Stimulated activated naive CD4-positive, alpha-beta T cell (primary cell): Measurements from ENCODE around the gene CDK19.

Source experiments
- DNase-seq, 6 experiments: peaks; one replicate each; lab custom pipeline; 2025; lab: John Stamatoyannopoulos, UW

Gene CDK19

GRCh38 chr6:110658631-110659211, 156.5 kb downstream of the CDK19 start:
- DNase-seq = no peak

GRCh38 chr6:110656492-110656891, 158.8 kb downstream of the CDK19 start:
- DNase-seq = no peak

- no peak for DNase-seq
Observed at GRCh38 chr6:110655821-110656220, 159.4 kb downstream of the CDK19 start.

GRCh38 chr6:110654096-110654820, 161.0 kb downstream of the CDK19 start:
- no peak for DNase-seq

GRCh38 chr6:110653381-110653780, 161.9 kb downstream of the CDK19 start:
- DNase-seq = no peak

GRCh38 chr6:110652520-110652919, 162.7 kb downstream of the CDK19 start:
- no peak for DNase-seq

- no peak for DNase-seq
Observed at GRCh38 chr6:110650755-110651154, 164.5 kb downstream of the CDK19 start.

GRCh38 chr6:110649704-110650103, 165.6 kb downstream of the CDK19 start:
- no peak for DNase-seq

- no peak for DNase-seq
Observed at GRCh38 chr6:110646951-110647910, 168.0 kb downstream of the CDK19 start.

- no peak for DNase-seq
Observed at GRCh38 chr6:110646419-110646698, 168.9 kb downstream of the CDK19 start.

GRCh38 chr6:110645685-110646418, 169.4 kb downstream of the CDK19 start:
- DNase-seq = no peak

- no peak for DNase-seq
Observed at GRCh38 chr6:110643175-110643574, 172.1 kb downstream of the CDK19 start.

GRCh38 chr6:110642711-110643110, 172.6 kb downstream of the CDK19 start:
- no peak for DNase-seq

- DNase-seq = no peak
Observed at GRCh38 chr6:110636781-110637180, 178.5 kb downstream of the CDK19 start.

GRCh38 chr6:110635096-110635495, 180.2 kb downstream of the CDK19 start:
- no peak for DNase-seq

- DNase-seq = no peak
Observed at GRCh38 chr6:110633731-110634213, 181.5 kb downstream of the CDK19 start.

- no peak for DNase-seq
Observed at GRCh38 chr6:110629153-110629552, 186.1 kb downstream of the CDK19 start.

- DNase-seq = no peak
Observed at GRCh38 chr6:110628330-110628729, 186.9 kb downstream of the CDK19 start.

GRCh38 chr6:110626442-110626841, 188.8 kb downstream of the CDK19 start:
- no peak for DNase-seq

- DNase-seq = no peak
Observed at GRCh38 chr6:110625883-110626282, 189.4 kb downstream of the CDK19 start.

- no peak for DNase-seq
Observed at GRCh38 chr6:110622912-110623578, 192.2 kb downstream of the CDK19 start.

- no peak for DNase-seq
Observed at GRCh38 chr6:110621061-110621460, 194.2 kb downstream of the CDK19 start.
